ENCODE results near the gene RGS14.
"Not testable (repeated sequence)": the region's sequence is repeated elsewhere in the genome, so short reads cannot be mapped to it uniquely, and the experiment has no call there.

The RGS14 gene

GRCh38 chr5:177347699-177348098, 10.0 kb upstream of the RGS14 start:
- no peak for FAIRE-seq

GRCh38 chr5:177349362-177349647, 8.4 kb upstream of the RGS14 start:
- no peak for FAIRE-seq

- FAIRE-seq: no peak
Observed at GRCh38 chr5:177349762-177350161, 8.0 kb upstream of the RGS14 start.

- FAIRE-seq: no peak
Observed at GRCh38 chr5:177350776-177351391, 6.8 kb upstream of the RGS14 start.

- FAIRE-seq: no peak
Observed at GRCh38 chr5:177351392-177352329, 6.1 kb upstream of the RGS14 start, which contains the start of gene LMAN2. LMAN2 (minus strand) TSS chr5:177351668; CDS start chr5:177351647, 21 bp downstream.

- no peak for FAIRE-seq
Observed at GRCh38 chr5:177353093-177353492, 4.6 kb upstream of the RGS14 start.

GRCh38 chr5:177354256-177354655, 3.5 kb upstream of the RGS14 start:
- FAIRE-seq: no peak

- FAIRE-seq: no peak
Observed at GRCh38 chr5:177354711-177355110, 3.0 kb upstream of the RGS14 start.

- no peak for FAIRE-seq
Observed at GRCh38 chr5:177355162-177355867, 2.4 kb upstream of the RGS14 start.

- FAIRE-seq: no peak
Observed at GRCh38 chr5:177355868-177356168, 1.9 kb upstream of the RGS14 start.

- FAIRE-seq: no peak
Observed at GRCh38 chr5:177356746-177357145, 978 bp upstream of the RGS14 start.

- no peak for FAIRE-seq
Observed at GRCh38 chr5:177357146-177357458, 622 bp upstream of the RGS14 start.

- FAIRE-seq: no peak
Observed at GRCh38 chr5:177358370-177358819, 671 bp downstream of the RGS14 start.

GRCh38 chr5:177359451-177359851, 1.7 kb downstream of the RGS14 start:
- FAIRE-seq: no peak

GRCh38 chr5:177359860-177360259, 2.1 kb downstream of the RGS14 start:
- FAIRE-seq: no peak

GRCh38 chr5:177360740-177361139, 3.0 kb downstream of the RGS14 start:
- not testable (repeated sequence) for FAIRE-seq

- no peak for FAIRE-seq
Observed at GRCh38 chr5:177361418-177362291, 3.9 kb downstream of the RGS14 start.

GRCh38 chr5:177362292-177362609, 4.5 kb downstream of the RGS14 start:
- FAIRE-seq: no peak

GRCh38 chr5:177362610-177363507, 5.1 kb downstream of the RGS14 start:
- no peak for FAIRE-seq

- no peak for FAIRE-seq
Observed at GRCh38 chr5:177363565-177363964, 5.8 kb downstream of the RGS14 start.

GRCh38 chr5:177364159-177364962, 6.6 kb downstream of the RGS14 start:
- no peak for FAIRE-seq

All from colon (tissue), 2 donors.